COR-L47 (cell line): Measurements from ENCODE around the gene LINC00632.
A peak's percentile ranks its signal among the peaks of the same experiment; 100 is the strongest.
"Not testable (repeated sequence)": the region's sequence is repeated elsewhere in the genome, so short reads cannot be mapped to it uniquely, and the experiment has no call there.

ENCODE experiments used
- DNase-seq: peaks from one replicate; lab custom pipeline; 2025; lab: John Stamatoyannopoulos, UW

LINC00632 gene

DNA sequence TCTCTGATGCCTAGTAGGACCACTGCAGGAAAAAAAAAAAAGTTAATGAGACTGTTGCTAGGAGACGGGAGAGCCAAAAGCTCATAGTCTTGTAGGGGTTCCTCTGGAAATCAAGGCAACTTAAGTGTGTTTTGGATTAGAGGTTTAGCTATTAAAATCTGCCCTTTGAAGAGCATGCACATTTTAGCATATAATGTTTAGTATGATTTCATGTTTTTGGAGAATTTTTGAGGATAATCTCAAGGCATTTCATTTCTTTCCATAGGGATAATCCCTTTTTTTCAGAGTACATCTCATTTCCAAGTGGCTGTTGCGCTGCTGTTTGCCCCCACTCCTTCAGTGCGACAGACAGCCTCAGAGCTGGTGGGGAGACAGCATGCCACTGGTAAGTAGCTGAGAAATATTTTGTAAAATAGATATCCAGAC lies at the start of gene LINC00632:
TSS of gene LINC00632 (plus strand) at position 339 of the 426 bp plus-strand sequence.
- DNase-seq = no peak

DNA sequence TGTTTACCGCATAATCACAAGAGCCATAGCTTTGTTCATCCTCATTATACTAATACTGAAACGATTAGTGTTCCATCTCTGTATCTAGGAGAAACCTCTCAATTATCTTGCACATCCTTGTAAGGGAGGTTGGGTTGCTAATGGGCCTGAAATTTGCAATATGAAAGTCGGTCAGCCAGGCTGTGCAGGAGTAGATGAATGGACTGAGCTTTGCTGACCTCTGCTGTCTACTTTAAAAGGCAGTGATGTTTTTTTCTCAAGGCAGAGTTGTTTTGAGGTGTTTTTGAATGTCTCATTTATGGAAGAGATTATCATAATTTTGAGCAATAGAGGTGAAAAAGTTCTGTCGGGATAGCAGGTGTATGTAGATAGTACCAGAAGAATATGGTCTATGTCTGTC lies 47.9 kb upstream of the LINC00632 start:
- no peak for DNase-seq

DNA sequence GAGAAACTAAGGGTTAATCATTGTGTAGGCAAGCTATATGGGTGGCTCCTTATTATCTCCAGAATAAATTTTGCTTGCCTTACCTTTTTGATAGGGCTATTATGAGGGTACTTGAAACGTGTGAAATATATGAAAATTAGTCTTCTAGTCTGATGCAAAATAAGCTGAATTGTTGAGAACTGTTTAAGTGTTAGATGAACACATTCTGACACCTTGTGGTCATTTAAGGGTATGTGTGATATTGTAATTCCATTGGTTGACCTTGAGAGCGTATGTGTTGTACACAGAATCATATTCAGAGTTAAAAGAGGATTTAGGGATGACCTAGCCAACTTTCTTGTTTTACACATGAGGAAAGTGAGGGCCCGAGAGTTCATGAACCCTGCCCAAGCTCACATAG lies 44.6 kb upstream of the LINC00632 start:
- no peak for DNase-seq

DNA sequence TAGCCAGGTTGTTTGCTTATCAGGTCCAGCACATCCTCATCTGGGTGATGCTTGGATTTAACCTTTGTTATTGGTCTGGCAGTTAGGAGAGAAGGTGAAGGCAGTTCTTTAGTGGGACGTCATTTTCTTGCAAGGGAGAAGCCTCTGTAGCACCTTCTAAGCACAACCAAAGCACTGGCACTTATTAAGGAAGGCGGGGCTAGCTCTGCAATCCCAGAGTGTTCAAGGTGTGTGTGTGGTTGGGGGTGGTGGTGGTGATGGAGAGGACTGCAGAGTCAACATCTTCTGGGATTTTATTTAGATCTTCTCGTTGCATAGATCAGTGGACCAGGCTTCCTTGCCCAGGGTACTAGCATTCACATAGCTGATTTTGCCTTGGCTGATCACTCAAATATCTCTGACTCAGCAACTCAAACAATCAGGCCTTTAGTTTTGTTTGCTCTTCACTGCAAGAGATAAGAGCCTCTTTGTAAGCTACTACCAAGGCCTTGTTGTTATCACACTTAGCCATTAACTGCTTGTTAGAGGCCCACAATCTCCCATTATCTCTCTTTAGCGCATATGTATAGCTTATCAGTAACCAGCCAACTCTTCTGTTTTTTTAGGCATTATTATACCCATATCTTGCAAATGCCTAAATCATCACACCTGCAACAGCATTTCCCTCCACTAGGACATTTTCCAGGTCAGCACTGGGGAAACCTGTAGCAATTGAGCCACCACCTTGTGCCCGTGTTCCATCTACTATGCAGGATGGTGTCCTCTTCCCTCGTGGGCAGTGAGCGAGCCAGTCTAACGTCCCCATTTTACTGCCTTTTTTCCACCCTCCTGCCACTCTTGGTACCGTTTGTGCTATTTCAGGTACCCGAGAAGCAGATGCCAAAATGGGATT lies 36.5 kb upstream of the LINC00632 start:
- no peak for DNase-seq

DNA sequence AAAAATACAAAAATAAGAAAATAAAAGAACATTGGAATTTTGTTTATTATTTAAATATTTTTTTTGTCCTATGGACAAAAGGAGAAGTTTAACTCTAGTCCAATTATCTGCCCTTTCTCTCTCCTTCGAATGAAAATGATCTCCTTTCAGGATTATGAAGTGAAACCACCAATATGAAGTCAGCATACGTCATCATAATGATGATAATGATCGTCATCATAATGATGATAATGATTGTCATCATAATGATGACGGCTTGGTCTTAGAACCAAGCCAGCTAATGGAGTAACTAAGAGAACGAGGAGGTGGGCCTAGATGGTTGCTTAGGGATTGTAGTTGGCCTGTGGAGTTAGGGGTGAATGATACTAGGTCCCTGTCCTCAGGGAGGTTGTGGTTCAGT lies 21.9 kb upstream of the LINC00632 start:
- no peak for DNase-seq

DNA sequence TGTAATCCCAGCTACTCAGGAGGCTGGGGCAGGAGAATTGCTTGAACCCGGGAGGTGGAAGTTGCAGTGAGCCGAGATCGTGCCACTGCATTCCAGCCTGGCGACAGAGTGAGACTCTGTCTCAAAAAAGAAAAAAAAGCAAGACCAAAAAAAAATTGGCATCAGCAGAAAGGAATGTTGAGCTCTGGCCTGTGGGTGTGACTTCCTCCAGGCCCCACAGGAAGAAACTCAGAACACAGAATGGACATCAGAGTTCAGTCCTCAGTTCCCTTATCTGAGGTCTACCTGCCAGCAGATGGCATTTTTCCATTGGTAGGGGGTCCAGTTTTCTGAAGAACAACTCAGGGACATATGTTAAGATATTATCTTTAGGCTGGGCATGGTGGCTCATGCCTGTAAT lies 18.0 kb upstream of the LINC00632 start:
- not testable (repeated sequence) for DNase-seq

DNA sequence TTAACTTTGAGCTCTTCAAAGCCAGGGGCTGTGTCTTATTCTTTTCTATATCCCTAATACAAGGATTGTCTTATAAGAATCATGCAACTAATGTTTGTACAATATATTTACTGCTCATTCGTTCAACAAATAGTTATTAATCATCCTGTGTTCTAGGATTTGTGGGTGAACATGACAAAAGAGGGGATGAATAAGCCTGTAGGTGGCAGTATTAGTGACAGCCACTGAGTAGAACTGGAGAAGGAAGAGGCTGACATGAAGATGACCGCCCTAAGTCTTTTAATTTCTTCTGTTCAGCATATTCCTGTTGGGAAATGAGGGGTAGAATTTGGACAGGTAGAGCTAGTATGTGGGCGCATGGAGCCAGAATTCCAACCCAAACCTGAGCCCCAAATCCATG lies 11.9 kb upstream of the LINC00632 start:
- no peak for DNase-seq

DNA sequence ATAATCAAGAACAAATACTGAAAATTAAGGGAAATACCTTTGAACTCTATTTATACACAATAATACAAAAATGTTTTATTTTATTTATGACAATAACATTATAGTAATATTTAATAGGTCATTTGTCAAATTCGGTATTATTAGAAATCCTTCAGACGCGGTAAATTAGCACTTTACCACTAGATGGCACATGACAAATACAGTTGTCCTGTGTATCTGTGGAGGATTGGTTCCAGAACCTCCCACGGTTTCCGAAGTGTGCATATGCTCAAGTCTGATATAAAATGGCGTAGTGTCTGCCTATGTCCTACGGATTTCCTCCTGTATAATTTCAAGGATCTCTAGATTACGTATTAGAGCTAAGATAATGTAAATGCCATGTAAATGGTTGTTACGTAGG lies 8.1 kb upstream of the LINC00632 start:
- DNase-seq = peak; percentile 1

DNA sequence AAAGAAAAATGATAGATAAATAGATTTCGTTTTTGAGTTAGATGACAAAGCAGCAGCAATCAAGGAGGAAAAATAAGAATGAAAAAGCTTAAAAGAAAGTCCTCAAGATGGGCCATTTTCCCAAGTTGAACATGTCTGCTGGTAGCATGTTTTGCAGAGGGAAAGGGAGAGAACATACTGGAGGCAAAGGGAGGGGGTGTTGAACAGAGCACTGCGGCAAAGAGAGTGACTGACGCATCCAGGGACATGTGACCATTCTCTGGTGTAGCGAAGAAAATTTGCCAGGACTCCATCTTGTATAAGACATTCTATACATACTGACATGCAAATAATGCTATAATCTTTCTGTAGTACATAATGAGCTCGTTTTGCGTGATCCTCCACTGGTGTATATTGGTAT lies 1.2 kb downstream of the LINC00632 start:
- DNase-seq = no peak

DNA sequence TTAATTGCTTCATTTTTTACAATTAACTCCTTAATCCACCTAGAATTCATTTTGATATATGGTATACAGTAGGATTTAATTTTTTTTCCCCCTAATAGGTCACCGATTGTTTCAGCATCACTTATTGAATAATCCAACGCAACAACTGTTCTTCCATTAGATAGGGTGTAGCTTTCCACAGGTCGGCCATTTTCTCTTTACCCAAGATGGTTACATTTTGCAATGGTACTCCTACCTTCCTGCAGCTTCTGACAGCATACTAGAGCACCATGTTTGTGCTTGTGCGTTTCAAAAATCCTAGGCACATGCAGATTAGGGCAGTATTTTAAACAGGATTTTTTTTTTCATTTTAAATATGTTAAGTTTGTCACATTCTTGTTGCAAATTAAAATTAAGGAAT lies 2.3 kb downstream of the LINC00632 start:
- DNase-seq = no peak

DNA sequence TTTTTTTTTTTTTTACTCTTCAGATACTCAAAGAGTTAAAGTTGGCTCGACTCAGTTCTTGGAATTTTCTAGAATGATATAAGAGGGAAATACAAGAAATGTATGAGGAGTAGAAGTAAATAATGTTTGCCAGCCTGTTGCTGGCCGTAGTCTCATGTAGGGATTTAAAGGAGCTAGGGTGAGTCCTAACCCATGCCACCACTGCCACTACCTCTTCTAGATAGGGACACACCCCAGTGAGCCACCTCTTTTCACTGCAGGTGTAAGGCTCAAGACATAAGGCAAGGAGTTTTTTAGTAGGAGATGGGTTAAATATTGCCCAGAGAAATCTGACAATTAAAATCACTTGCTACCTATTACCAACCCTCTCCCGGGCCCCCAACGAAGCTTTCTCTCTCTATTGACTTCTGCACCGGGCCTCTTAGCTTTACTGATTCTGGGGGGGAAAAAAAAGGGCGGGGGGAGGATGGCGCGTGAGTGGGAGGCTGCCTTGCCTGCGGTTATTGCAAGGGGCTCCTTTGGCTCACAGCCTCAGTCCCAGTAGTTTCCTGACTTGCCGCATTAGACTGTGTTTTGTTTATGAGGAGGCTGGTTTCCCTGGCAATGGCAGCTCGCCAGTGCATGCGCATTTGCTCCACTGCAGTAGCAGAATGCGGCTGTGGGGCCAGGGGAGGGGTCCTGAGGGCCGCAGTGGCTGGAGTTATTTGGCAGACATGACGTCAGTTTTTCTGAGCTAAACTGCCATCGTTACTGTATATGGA lies 3.0 kb downstream of the LINC00632 start:
- DNase-seq = no peak

DNA sequence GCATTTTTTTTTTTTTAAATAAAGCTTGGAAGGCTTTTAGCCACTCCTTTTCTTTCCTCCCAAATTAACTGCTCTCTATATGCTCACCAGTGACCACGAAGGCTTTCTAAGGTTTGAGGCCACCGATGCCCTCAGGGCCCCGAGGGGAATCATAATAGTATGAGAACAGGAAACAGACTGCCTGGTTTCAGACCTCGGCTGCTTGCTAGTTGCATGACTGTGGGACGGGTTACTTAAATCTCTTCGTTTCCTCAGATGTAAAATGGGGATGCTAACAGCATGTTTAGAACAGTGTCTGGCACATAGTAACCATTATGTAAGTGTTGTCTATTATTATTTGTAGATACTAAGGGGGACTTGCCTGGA lies 3.6 kb downstream of the LINC00632 start:
- DNase-seq = no peak

DNA sequence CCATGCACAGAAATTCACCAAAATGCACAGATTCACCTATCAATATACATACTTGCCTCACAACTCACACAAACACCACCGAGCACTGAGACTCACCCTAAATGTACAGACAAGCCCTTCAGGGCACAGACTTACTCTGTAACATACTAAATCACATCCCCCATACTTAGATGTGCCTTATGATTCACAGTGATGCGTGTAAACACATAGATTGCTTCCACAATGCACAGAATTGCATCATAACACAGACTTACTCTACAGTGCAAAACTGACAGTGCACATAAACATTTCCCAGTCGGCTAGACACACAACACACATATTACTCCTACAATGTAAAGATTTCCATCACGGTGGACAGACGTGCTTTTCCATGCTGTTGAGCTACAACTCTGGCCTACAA lies 6.2 kb downstream of the LINC00632 start:
- no peak for DNase-seq

DNA sequence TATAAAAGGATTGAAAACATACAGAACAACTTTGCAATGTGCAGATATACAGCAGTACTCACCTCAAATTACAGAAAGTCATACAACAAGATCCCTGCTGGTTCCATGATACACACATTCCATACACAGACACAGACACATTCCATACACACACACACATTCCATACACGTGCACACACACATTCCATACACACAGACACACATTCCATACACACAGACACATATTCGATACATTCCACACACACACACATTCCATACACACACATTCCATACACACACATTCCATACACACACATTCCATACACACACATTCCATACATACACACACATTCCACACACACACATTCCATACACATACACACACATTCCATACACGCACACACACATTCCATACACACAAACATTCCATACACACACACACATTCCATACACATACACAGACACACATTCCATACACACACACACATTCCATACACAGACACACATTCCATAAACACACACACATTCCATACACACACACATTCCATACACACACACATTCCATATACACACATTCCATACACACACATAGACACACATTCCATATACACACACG lies 13.7 kb downstream of the LINC00632 start:
- no peak for DNase-seq

DNA sequence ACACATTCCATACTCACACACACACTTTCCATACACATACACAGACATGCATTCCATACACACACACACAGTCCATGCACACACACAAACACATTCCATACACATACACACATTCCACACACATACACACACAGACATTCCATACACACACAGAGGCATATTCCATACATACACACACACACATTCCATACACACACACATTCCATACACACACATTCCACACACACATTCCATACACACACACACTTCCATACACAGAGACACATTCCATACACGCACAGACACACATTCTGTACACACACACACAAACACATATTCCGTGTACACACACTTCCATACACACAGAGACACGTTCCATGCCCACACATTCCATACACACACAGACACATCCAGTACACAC lies 14.8 kb downstream of the LINC00632 start:
- DNase-seq = no peak

DNA sequence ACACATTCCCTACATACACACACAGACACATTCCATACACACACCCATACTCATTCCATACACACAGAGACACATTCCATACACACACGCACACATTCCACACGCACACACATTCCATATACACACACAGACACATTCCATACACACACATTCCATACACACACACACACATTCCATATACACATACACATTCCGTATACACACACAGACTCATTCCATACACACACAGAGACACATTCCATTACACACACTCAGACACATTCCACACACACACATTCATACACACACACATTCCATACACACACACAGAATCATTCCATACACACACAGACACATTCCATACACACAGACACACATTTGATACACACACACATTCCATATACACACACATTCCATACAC lies 15.2 kb downstream of the LINC00632 start:
- DNase-seq = no peak

DNA sequence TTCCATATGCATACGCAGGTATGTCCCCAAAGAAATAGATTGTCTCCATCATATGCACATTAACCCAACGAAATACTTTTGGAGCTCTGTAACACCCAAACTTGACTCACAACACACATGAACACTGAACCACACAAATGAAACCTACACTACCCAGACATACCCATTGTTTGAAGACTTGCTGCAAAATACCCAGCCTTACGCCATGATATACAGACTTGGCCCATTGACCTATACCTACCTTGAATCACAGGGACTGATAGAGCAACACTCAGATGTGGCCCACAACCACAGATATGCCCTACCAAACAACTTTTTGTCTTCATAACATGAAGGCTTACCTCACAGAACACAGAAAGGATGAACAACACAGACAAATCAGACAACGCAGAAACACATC lies 15.9 kb downstream of the LINC00632 start:
- no peak for DNase-seq

DNA sequence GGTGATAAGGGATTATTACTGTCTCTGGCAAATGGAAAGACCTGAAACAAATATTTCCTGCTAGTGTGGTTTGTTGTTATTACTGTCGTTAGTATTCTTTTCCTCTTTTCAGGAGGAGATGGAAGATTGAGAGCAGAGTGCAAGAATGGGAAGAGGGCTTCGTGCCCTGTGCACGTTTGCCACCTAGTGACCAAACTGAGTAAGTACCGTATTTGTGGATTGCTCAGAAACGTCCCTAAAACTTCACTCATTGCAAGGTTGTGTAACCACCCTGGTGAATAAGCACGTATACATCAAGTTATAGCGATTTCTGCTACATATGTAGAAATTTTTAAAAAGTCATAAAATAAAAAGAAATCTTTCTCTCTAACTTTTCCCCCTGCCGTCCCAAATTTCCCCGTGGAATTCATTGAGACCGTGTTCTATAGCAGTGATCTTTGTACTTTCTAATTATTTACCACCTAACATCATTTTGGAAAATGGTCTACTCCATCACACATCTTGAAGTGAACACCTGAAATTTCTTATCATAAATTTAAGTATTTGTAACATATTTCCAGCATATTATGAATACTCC lies 24.3 kb downstream of the LINC00632 start:
- DNase-seq = no peak

DNA sequence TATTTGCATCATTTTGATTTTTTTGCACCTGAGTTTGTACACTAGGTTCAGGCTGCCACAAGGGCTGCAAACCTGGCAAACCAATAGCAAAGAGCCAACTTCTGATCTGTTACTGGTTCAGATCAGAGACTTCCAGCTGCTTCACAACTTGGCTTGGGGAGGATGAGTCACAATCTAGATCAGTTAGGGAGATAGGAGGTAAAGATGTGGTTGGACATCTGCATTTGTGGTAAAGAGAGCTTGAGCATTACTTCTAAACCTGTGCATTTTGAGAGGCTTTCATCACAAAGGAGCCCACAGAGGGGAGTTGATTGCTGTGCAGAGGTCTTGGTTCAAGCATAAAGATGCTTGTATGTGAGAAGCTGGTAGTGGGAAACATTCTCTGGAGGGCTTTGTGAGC lies 34.5 kb downstream of the LINC00632 start:
- no peak for DNase-seq

DNA sequence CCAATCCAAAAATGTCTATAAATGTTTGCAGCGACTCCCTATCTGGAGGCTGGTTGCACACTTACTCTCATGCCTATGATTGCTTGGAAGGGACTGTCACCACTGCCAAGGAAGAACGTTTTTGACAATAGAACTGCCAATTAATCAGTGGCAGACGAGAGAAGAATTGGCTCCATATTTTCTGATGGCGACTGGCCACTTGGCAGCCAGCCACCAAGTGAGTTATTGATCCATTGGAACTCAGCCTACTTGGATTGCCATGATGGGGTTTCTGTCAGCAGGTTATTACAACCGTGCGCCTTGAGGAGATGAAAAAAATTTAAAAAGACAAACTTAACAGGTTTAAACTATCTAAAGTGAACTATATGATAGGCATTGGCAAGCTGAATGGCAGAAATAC lies 47.4 kb downstream of the LINC00632 start:
- no peak for DNase-seq

DNA sequence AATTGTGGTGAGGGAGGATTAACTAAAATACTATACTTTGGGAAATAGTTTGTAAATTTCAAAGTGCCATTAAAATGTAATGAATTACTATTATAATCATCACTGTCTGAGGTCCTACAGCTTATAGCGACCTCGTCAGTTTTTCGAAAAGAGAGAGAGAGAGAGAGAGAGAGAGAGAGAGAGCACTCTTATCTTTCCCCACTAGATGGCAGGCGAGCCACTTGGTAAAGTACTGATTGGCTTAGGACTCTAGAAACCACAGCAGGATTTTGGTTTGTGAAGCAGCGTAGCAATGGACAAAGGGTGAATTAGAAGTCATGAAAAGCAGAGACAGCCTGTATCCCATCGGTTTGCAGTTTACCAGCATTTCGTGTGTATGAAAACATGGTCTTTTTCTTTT lies 52.5 kb downstream of the LINC00632 start:
- DNase-seq = no peak

DNA sequence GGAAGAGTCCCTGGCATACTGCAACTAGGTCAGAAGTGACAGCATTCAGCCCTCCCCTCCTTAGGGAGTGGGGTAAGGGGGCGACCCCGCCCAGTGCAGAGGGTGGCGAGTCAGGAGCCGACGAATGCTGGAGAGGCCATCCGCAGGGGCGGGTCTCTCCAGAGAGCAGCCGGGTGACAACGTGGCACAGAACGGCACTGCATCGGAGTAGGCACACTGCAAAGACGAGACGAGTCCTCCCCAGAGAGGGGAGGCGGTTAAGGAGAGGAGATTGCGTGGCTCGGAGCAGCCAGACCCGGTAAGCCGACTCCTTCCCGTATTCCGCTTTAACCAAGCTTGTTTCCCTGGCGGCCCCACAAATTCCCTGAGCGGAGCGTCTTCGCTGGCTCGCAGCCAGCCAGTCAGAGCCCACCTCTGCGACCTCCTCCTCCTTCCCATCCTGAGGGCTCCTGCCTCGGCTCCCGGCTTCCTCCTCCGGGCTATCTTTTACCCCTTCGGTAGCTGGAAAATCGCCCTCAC lies 54.9 kb downstream of the LINC00632 start:
- DNase-seq = no peak
